ENCODE results near the gene PGR. TPM values are rescaled to one million over a fixed set of nuclear protein-coding genes. Genes with fewer than 3 reads are reported as not detected.

PGR gene
- total RNA-seq, 1 donor from 2014 or later: 0.18 TPM

DNA sequence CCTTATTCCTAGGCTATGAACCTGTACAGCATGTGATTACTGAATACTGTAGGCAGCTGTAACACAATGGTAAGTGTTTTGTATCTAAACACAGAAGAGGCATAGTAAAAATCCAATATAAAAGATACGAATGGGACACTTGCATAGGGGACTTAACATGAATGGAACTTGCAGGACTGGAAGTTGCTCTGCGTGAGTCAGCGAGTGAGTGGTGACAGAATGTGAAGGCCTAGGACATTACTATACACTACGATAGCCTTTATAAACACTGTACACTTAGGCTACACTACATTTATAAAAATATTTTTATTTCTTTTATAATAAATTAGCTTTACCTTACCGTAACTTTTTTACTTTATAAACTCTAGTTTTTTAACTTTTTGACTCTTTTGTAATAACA lies 81.1 kb downstream of the PGR start:
- Histone ChIP-seq H3K4me2 (ENCODE audit: low read length) (no peak overlapping the region), H3K4me1 (ENCODE audit: insufficient read depth, low read length) (no peaks in the 10 kb centered on the region), H3K9me3 (ENCODE audit: insufficient read depth, low read depth, low read length) (no peaks in the 10 kb centered on the region), H3K4me3 (ENCODE audit: insufficient read depth, low read depth, low read length) (no peak overlapping the region), H3K27me3 (ENCODE audit: insufficient read depth, low read length) (no peaks in the 10 kb centered on the region), H3K36me3 (ENCODE audit: insufficient read depth, low read length) (no peaks in the 10 kb centered on the region), H3K27ac (ENCODE audit: low read depth, low read length) (no peak overlapping the region), H3K9ac (ENCODE audit: low read length) (no peak overlapping the region), H2AFZ (ENCODE audit: low read depth, low read length) (no peak overlapping the region), H4K20me1 (ENCODE audit: insufficient read depth, low read length) (no peaks in the 10 kb centered on the region), H3K79me2 (ENCODE audit: insufficient read depth, low read length) (no peaks in the 10 kb centered on the region)
- Mint-ChIP-seq H3K4me3 (ENCODE audit: unreplicated experiment) (no peak overlapping the region), H3K9me3 (ENCODE audit: unreplicated experiment) (no peaks in the 10 kb centered on the region), H3K27ac (ENCODE audit: unreplicated experiment) (no peak overlapping the region), H3K4me1 (ENCODE audit: low read depth, unreplicated experiment) (no peaks in the 10 kb centered on the region), H3K27me3 (ENCODE audit: low read depth, unreplicated experiment) (no peaks in the 10 kb centered on the region), H3K36me3 (ENCODE audit: low read depth, unreplicated experiment) (no peaks in the 10 kb centered on the region)
- TF ChIP-seq CTCF (IDR thresholded peaks at IDR 0.05; ENCODE audit: insufficient read depth, low read depth, low read length) (no peak), EZH2 (IDR thresholded peaks at IDR 0.05; ENCODE audit: insufficient read depth, low read length) (no peak)
- no peak for DNase-seq (ENCODE audit: low read depth)
- no peak for FAIRE-seq

DNA sequence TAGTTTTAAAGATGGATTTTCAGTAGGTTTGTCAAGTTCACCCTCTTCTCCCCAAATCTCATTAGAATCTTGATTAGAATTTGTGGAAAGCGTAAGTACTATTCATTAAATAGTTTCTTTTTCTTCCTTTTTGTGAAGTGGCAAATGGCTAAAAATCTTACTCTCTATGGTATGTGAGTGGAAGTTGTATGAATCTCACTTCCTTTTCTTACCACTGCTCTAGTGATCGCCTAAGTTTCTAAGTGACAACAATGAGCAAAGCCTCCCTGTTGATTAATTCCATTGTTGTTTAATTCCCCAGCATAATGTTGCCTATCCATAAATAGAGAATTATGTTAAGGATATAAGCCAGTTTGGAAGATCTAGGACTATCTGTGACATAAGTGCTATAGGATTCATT lies 82.7 kb downstream of the PGR start:
- no peak overlapping the region for H2AFZ ChIP-seq (ENCODE audit: low read depth, low read length)
- H3K4me1 ChIP-seq (ENCODE audit: insufficient read depth, low read length): no peaks in the 10 kb centered on the region
- no peaks in the 10 kb centered on the region for H3K36me3 ChIP-seq (ENCODE audit: insufficient read depth, low read length)
- H3K4me2 ChIP-seq (ENCODE audit: low read length): no peak overlapping the region
- H4K20me1 ChIP-seq (ENCODE audit: insufficient read depth, low read length): no peaks in the 10 kb centered on the region
- H3K27me3 Mint-ChIP-seq (ENCODE audit: low read depth, unreplicated experiment): no peaks in the 10 kb centered on the region
- peaks cover 3% of the 10 kb centered on the region for H3K27me3 ChIP-seq (ENCODE audit: insufficient read depth, low read length)
- H3K4me3 ChIP-seq (ENCODE audit: insufficient read depth, low read depth, low read length): no peak overlapping the region
- H3K4me1 Mint-ChIP-seq (ENCODE audit: low read depth, unreplicated experiment): no peaks in the 10 kb centered on the region
- H3K9ac ChIP-seq (ENCODE audit: low read length): no peak overlapping the region
- H3K4me3 Mint-ChIP-seq (ENCODE audit: unreplicated experiment): no peak overlapping the region
- TF ChIP-seq EZH2 (IDR thresholded peaks at IDR 0.05; ENCODE audit: insufficient read depth, low read length): no peak
- TF ChIP-seq CTCF (IDR thresholded peaks at IDR 0.05; ENCODE audit: insufficient read depth, low read depth, low read length): no peak
- no peak for DNase-seq (ENCODE audit: low read depth)
- H3K27ac ChIP-seq (ENCODE audit: low read depth, low read length): no peak overlapping the region
- H3K79me2 ChIP-seq (ENCODE audit: insufficient read depth, low read length): no peaks in the 10 kb centered on the region
- no peak for FAIRE-seq
- no peak overlapping the region for H3K27ac Mint-ChIP-seq (ENCODE audit: unreplicated experiment)
- H3K9me3 ChIP-seq (ENCODE audit: insufficient read depth, low read depth, low read length): no peaks in the 10 kb centered on the region
- H3K9me3 Mint-ChIP-seq (ENCODE audit: unreplicated experiment): no peaks in the 10 kb centered on the region
- no peaks in the 10 kb centered on the region for H3K36me3 Mint-ChIP-seq (ENCODE audit: low read depth, unreplicated experiment)

- Histone ChIP-seq H3K27ac (ENCODE audit: low read depth, low read length) (no peak overlapping the region), H3K4me1 (ENCODE audit: insufficient read depth, low read length) (no peaks in the 10 kb centered on the region), H3K36me3 (ENCODE audit: insufficient read depth, low read length) (no peaks in the 10 kb centered on the region), H3K9ac (ENCODE audit: low read length) (no peak overlapping the region), H2AFZ (ENCODE audit: low read depth, low read length) (no peak overlapping the region), H3K4me2 (ENCODE audit: low read length) (no peak overlapping the region), H3K4me3 (ENCODE audit: insufficient read depth, low read depth, low read length) (no peak overlapping the region), H3K79me2 (ENCODE audit: insufficient read depth, low read length) (no peaks in the 10 kb centered on the region), H4K20me1 (ENCODE audit: insufficient read depth, low read length) (no peaks in the 10 kb centered on the region), H3K9me3 (ENCODE audit: insufficient read depth, low read depth, low read length) (no peaks in the 10 kb centered on the region), H3K27me3 (ENCODE audit: insufficient read depth, low read length) (peaks cover 3% of the 10 kb centered on the region)
- DNase-seq (ENCODE audit: low read depth): no peak
- H3K9me3 Mint-ChIP-seq (ENCODE audit: unreplicated experiment): no peaks in the 10 kb centered on the region
- H3K27me3 Mint-ChIP-seq (ENCODE audit: low read depth, unreplicated experiment): no peaks in the 10 kb centered on the region
- TF ChIP-seq CTCF (IDR thresholded peaks at IDR 0.05; ENCODE audit: insufficient read depth, low read depth, low read length) (no peak), EZH2 (IDR thresholded peaks at IDR 0.05; ENCODE audit: insufficient read depth, low read length) (no peak)
- FAIRE-seq: no peak
- no peaks in the 10 kb centered on the region for H3K4me1 Mint-ChIP-seq (ENCODE audit: low read depth, unreplicated experiment)
- no peak overlapping the region for H3K27ac Mint-ChIP-seq (ENCODE audit: unreplicated experiment)
- no peak overlapping the region for H3K4me3 Mint-ChIP-seq (ENCODE audit: unreplicated experiment)
- H3K36me3 Mint-ChIP-seq (ENCODE audit: low read depth, unreplicated experiment): no peaks in the 10 kb centered on the region
These were observed 84.2 kb downstream of the PGR start for GRCh38 chr11:101045415-101045814.
